Breast epithelium (tissue), 4 donors: ENCODE results near the gene ELMO1. TPM values are rescaled to one million over a fixed set of nuclear protein-coding genes. Genes with fewer than 3 reads are reported as not detected.

Experiments used
- DNase-seq, 2 donors: peaks; one replicate each; pipeline ENCODE4 v3.0.0-alpha.2; 2019; ENCODE audit warnings: low spot score in 2 of 2
- H3K27ac ChIP-seq, 2 donors: fragments of 200-600 bp; sonication (generic) in 1 of 2; one replicate each; pipeline ENCODE4 v1.5.1; 2016 to 2019; ENCODE audit warnings: mild to moderate bottlenecking in 1 of 2
- H3K27me3 ChIP-seq, 2 donors: fragments of 200-600 bp; sonication (generic) in 1 of 2; one replicate each; pipeline versions ENCODE4 v1.5.1 to v1.6.0; 2017 to 2019; ENCODE audit warnings: control low read depth in 1 of 2, mild to moderate bottlenecking in 1 of 2
- H3K36me3 ChIP-seq: fragments of 200-600 bp; one replicate; pipeline ENCODE4 v1.5.1; 2019
- H3K4me1 ChIP-seq, 2 donors: fragments of 200-600 bp; sonication (generic); one replicate each; pipeline ENCODE4 v1.5.1; 2016 to 2019; ENCODE audit warnings: control low read depth in 1 of 2
- H3K4me3 ChIP-seq, 3 donors: fragments of 200-600 bp; sonication (generic); 1 replicate in 2 of 3; 2 replicates in 1 of 3; pipeline ENCODE4 v1.5.1; 2016 to 2019; ENCODE audit warnings: mild to moderate bottlenecking in 3 of 3, moderate library complexity in 2 of 3
- H3K9me3 ChIP-seq, 2 donors: fragments of 200-600 bp; sonication (generic) in 1 of 2; one replicate each; pipeline ENCODE4 v1.5.1; 2016 to 2019; ENCODE audit warnings: control low read depth in 1 of 2
- CTCF ChIP-seq, 3 donors: fragments of 450-650 bp; IDR thresholded peaks; one replicate each; pipeline ENCODE4 v1.5.1; 2016 to 2017; ENCODE audit warnings: antibody characterized with exemption in 3 of 3, mild to moderate bottlenecking in 3 of 3, moderate library complexity in 3 of 3
- POLR2A ChIP-seq: fragments of 450-650 bp; IDR thresholded peaks from one replicate; pipeline ENCODE4 v1.6.1; 2016; ENCODE audit warnings: antibody characterized with exemption, mild to moderate bottlenecking, moderate library complexity
- POLR2AphosphoS5 ChIP-seq, 3 donors: sonication (generic); formaldehyde crosslinking; IDR thresholded peaks; one replicate each; pipeline ENCODE4 v1.6.1; 2017; ENCODE audit warnings: antibody characterized with exemption in 3 of 3
- intact Hi-C: fragments of 100-400 bp; cut with DNase I; formaldehyde crosslinking; loops from one replicate; pipeline ENCODE4 v1.15.1; 2023; ENCODE audit warnings: low total_unique reads
- total RNA-seq, 3 donors: library from RNA; depleted of rRNA; stranded (reverse); fragments of >200 nt; gene quantifications; one replicate each; pipeline ENCODE4 v1.1.0, GENCODE V29; 2016

ELMO1 gene
- total RNA-seq, 3 donors from 2014 or later: 49.5 to 110 (median 66.9) TPM

GRCh38 chr7:37392673-37393017 is 56.0 kb downstream of the ELMO1 start:
- no peak for TF ChIP-seq CTCF (IDR thresholded peaks at IDR 0.05)
- TF ChIP-seq POLR2A: no peak
- TF ChIP-seq POLR2AphosphoS5 (IDR thresholded peaks at IDR 0.05): no peak
- no peaks in the 10 kb centered on the region for H3K9me3 ChIP-seq
- DNase-seq: no peak
- H3K4me1 ChIP-seq: no peaks in the 10 kb centered on the region
- intact Hi-C loops: no loop called here
- no peaks in the 10 kb centered on the region for H3K27me3 ChIP-seq
- H3K4me3 ChIP-seq: no peak overlapping the region
- H3K36me3 ChIP-seq: no peaks in the 10 kb centered on the region
- H3K27ac ChIP-seq: no peak overlapping the region

GRCh38 chr7:37391791-37392672 is 56.6 kb downstream of the ELMO1 start:
- Histone ChIP-seq H3K36me3 (no peaks in the 10 kb centered on the region), H3K27ac (no peak overlapping the region), H3K4me3 (no peak overlapping the region), H3K27me3 (no peaks in the 10 kb centered on the region), H3K9me3 (no peaks in the 10 kb centered on the region), H3K4me1 (no peaks in the 10 kb centered on the region)
- no peak for TF ChIP-seq POLR2AphosphoS5 (IDR thresholded peaks at IDR 0.05)
- no peak for TF ChIP-seq CTCF (IDR thresholded peaks at IDR 0.05)
- TF ChIP-seq POLR2A: no peak
- intact Hi-C loops: no loop called here
- DNase-seq: no peak

- Histone ChIP-seq H3K27me3 (no peaks in the 10 kb centered on the region), H3K27ac (no peak overlapping the region), H3K36me3 (no peaks in the 10 kb centered on the region), H3K4me1 (peaks cover 0 to 6% of the 10 kb centered on the region in 2 donors), H3K4me3 (no peak overlapping the region), H3K9me3 (no peaks in the 10 kb centered on the region)
- TF ChIP-seq POLR2AphosphoS5 (IDR thresholded peaks at IDR 0.05) (no peak), POLR2A (no peak), CTCF (IDR thresholded peaks at IDR 0.05) (no peak)
- intact Hi-C loops: no loop called here
- DNase-seq: no peak
Observed at GRCh38 chr7:37390114-37390513, 58.5 kb downstream of the ELMO1 start.

GRCh38 chr7:37388811-37389210 is 59.9 kb downstream of the ELMO1 start:
- H3K4me1 ChIP-seq: peaks cover 0 to 6% of the 10 kb centered on the region in 2 donors
- H3K27ac ChIP-seq: peak overlapping the region in 1 of 2 donors; percentile 32
- no peak overlapping the region for H3K4me3 ChIP-seq
- no peaks in the 10 kb centered on the region for H3K9me3 ChIP-seq
- DNase-seq: no peak
- TF ChIP-seq POLR2AphosphoS5 (IDR thresholded peaks at IDR 0.05) (no peak), POLR2A (no peak), CTCF (IDR thresholded peaks at IDR 0.05) (no peak)
- no peaks in the 10 kb centered on the region for H3K27me3 ChIP-seq
- intact Hi-C loops: no loop called here
- no peaks in the 10 kb centered on the region for H3K36me3 ChIP-seq

- peak in 1 of 2 donors; percentile 72 for DNase-seq
- TF ChIP-seq CTCF (IDR thresholded peaks at IDR 0.05) (no peak), POLR2AphosphoS5 (IDR thresholded peaks at IDR 0.05) (peak in 1 of 3 donors; percentile 56), POLR2A (no peak)
- no peaks in the 10 kb centered on the region for H3K9me3 ChIP-seq
- H3K36me3 ChIP-seq: no peaks in the 10 kb centered on the region
- H3K4me1 ChIP-seq: peaks cover 0 to 6% of the 10 kb centered on the region in 2 donors
- H3K27me3 ChIP-seq: no peaks in the 10 kb centered on the region
- peak overlapping the region; percentile 49 to 72 for H3K27ac ChIP-seq
- H3K4me3 ChIP-seq: no peak overlapping the region
- intact Hi-C loops: no loop called here
Observed at GRCh38 chr7:37385787-37386186, 62.9 kb downstream of the ELMO1 start.
